ENCODE measurements around the gene PROK1.
A peak's percentile ranks its signal among the peaks of the same experiment; 100 is the strongest.

Gene PROK1

DNA sequence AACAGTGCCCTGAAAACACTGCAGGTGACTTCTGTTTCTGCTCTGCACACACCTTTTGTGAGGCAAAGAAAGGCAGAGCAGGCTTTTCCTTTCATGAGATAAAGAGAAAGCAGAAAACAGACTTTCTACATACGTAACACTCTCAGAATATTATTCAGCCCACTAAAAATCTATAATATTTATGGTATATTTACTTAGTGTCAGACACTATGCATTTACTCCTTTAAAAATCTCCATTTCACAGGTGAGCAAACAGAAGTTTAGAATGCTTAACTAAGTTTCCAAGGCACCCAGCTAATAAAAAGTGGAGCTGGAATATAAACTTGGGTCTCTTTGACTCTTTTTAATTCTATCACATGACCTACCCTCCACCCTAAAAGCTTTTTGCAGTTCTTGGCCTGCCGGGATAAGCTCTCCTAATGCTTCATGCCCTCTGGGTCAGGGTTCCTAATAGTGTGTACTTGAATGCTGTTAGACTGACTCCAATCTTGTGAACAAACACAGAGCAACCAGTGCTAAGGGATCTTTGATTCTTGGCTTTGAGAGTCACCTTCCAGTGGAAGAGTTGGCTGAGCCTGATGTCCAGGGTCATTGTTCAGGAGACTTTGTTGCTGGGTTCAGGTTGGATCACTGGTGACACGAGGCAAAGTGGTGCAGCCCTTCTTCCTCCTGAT, 27.2 kb downstream of the PROK1 start:
- peak overlapping the region; percentile 41 for H3K27ac ChIP-seq
- TF ChIP-seq, protein P1, sequence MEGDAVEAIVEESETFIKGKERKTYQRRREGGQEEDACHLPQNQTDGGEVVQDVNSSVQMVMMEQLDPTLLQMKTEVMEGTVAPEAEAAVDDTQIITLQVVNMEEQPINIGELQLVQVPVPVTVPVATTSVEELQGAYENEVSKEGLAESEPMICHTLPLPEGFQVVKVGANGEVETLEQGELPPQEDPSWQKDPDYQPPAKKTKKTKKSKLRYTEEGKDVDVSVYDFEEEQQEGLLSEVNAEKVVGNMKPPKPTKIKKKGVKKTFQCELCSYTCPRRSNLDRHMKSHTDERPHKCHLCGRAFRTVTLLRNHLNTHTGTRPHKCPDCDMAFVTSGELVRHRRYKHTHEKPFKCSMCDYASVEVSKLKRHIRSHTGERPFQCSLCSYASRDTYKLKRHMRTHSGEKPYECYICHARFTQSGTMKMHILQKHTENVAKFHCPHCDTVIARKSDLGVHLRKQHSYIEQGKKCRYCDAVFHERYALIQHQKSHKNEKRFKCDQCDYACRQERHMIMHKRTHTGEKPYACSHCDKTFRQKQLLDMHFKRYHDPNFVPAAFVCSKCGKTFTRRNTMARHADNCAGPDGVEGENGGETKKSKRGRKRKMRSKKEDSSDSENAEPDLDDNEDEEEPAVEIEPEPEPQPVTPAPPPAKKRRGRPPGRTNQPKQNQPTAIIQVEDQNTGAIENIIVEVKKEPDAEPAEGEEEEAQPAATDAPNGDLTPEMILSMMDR (conservative IDR thresholded peaks at IDR 0.05), result 0 out of 2 replicates have a peak, but pooled peaks have one; percentile 3

DNA sequence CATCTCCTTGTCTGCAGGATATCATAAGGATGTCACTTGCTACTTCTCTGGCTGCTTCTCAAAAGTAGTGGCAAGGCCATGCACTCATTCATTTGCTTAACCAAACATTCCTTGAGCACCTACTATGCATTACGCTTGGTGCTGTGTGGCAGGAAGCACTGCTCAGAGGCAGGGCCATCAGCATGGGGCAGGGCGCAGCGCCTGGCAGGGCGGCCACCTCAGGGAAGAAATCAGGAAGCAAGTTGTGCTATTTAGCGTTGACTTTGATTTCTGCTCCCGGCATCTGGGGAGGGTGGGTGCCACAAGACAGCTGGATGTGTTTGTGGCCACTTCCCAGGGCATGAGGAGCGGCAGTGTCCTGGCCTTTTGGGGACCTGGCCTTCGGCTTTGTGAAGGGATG, 27.9 kb downstream of the PROK1 start:
- TF ChIP-seq, protein P1 (conservative IDR thresholded peaks at IDR 0.05), result no peak
- H3K27ac ChIP-seq, result peak overlapping the region; percentile 41

GRCh38 chr1:110480356-110481096, 29.6 kb downstream of the PROK1 start:
- TF ChIP-seq, protein P1 (conservative IDR thresholded peaks at IDR 0.05), result no peak
- H3K27ac ChIP-seq, result no peak overlapping the region

- TF ChIP-seq, protein P1 (conservative IDR thresholded peaks at IDR 0.05), result no peak
- no peak overlapping the region for H3K27ac ChIP-seq
Measured at GRCh38 chr1:110481968-110482623, 31.1 kb downstream of the PROK1 start.

DNA sequence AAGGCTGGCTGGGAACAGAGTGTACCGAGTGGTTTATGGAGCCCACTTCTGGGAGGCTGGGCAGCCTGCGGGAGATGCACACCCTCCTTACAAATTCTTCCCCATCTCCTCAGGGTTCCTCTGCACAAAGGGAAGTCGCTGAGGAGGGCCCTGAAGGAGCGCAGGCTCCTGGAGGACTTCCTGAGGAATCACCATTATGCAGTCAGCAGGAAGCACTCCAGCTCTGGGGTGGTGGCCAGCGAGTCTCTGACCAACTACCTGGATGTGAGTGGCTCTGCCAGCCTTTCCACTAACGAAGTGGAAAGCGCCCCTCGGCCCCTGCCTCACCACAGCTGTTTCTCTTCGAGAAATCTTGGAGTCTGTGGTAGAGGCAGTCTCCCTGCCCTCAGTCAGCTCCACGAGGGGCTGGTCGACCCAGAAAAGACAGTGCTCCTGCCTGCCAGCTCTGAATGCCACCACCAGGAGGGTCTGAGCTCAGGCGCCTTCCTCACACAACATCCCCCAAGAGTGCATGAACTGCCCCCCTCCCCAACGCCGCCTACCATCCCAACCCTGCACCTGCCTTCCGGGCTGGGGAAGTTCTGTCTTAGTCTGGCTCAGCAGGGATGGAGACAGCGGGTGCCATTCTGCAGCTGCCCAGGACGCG, 31.8 kb downstream of the PROK1 start:
- H3K27ac ChIP-seq, result no peak overlapping the region
- TF ChIP-seq, protein P1 (conservative IDR thresholded peaks at IDR 0.05), result no peak

DNA sequence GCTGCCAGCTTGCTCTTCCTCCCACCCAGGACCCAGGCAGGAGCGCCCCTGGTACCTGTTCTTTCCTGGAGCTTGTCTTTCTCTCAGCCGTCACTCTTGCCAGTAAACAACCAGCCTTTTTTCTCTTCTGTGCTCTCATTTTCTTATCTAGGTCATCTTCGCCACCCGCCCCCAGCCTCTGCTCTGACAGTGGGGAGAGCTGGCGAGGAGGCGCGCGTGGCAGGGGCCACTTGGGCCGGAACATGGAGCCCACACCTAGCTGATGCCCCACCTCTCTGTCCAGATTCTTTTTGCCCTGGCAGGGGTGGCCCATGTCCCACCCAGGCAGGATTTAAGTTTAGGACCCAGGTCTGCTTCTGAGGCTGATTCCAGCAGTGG, 32.3 kb downstream of the PROK1 start:
- no peak overlapping the region for H3K27ac ChIP-seq
- TF ChIP-seq, protein P1 (conservative IDR thresholded peaks at IDR 0.05), result no peak

GRCh38 chr1:110484801-110485200, 33.9 kb downstream of the PROK1 start:
- H3K27ac ChIP-seq, result no peak overlapping the region
- TF ChIP-seq, protein P1 (conservative IDR thresholded peaks at IDR 0.05), result no peak

Data from VCaP (cell line).